B cell (primary cell): Measurements from ENCODE around the gene CELF6.

ENCODE experiments used
- EZH2 ChIP-seq: IDR thresholded peaks from 2 replicates; pipeline ENCODE4 v1.6.1; 2012; ENCODE audit warnings: borderline replicate concordance, low read depth, mild to moderate bottlenecking, moderate library complexity, low read length; ENCODE audit not compliant: insufficient read depth, poor library complexity, severe bottlenecking
- TF ChIP-seq, protein P1 (sequence below): fragments of 200-600 bp; IDR thresholded peaks from one replicate; pipeline ENCODE4 v1.8.0; 2022; ENCODE audit warnings: antibody characterized with exemption, mild to moderate bottlenecking

DNA sequence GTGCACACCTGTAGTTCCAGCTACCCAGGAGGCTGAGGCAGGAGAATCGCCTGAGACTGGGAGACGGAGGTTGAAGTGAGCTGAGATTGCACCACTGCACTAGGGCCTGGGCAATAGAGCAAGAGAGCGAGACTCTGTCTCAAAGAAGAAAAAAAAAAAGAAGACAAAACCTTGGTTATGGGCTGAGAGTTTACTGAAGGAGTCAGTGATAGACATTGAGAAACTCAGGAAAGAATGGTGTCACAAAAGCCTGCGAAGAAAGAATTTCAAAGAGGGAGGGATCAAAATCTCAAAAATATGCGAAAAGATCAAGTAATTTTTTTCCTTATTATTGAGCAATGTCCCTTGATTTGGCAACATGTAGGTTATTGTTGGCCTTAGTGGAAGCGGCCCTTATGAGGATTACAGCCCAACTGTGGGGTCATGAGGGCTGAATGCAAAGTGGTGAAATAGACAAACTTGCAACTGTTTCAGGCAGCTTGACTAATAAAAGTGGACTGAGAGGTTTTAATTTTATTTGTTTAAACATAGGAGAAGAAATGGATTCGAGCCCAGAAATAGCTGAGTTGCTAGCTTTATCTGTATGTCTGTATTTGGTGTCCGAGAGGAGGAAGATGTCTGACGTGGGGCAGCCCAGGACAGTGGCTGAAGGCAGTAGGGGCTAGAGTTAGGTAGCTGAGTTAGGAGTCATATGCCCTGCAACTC lies 18.8 kb upstream of the CELF6 start:
- TF ChIP-seq, protein P1, sequence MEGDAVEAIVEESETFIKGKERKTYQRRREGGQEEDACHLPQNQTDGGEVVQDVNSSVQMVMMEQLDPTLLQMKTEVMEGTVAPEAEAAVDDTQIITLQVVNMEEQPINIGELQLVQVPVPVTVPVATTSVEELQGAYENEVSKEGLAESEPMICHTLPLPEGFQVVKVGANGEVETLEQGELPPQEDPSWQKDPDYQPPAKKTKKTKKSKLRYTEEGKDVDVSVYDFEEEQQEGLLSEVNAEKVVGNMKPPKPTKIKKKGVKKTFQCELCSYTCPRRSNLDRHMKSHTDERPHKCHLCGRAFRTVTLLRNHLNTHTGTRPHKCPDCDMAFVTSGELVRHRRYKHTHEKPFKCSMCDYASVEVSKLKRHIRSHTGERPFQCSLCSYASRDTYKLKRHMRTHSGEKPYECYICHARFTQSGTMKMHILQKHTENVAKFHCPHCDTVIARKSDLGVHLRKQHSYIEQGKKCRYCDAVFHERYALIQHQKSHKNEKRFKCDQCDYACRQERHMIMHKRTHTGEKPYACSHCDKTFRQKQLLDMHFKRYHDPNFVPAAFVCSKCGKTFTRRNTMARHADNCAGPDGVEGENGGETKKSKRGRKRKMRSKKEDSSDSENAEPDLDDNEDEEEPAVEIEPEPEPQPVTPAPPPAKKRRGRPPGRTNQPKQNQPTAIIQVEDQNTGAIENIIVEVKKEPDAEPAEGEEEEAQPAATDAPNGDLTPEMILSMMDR, result no peak
- no peak for TF ChIP-seq EZH2
